Stimulated activated CD4-positive, alpha-beta T cell treated with anti-CD3 and anti-CD28 coated beads, Interleukin-1b, Interleukin-23, amount 100 ng/mL, for 1 hour (primary cell): Measurements from ENCODE around the gene PPFIBP2.

Source experiments
- DNase-seq, 2 donors: peaks; one replicate each; pipeline ENCODE4 v3.0.0-alpha.2; 2020; ENCODE audit warnings: low read depth in 2 of 2

Gene PPFIBP2

GRCh38 chr11:7599209-7599608 is 85.4 kb downstream of the PPFIBP2 start:
- DNase-seq: no peak

GRCh38 chr11:7600205-7600775 is 86.5 kb downstream of the PPFIBP2 start:
- no peak for DNase-seq

- no peak for DNase-seq
Measured at GRCh38 chr11:7603031-7603781, 89.4 kb downstream of the PPFIBP2 start.

GRCh38 chr11:7604331-7604955 is 90.6 kb downstream of the PPFIBP2 start:
- DNase-seq: no peak

GRCh38 chr11:7605186-7605943 is 91.6 kb downstream of the PPFIBP2 start:
- DNase-seq: no peak

- DNase-seq: no peak
Measured at GRCh38 chr11:7606496-7606895, 92.7 kb downstream of the PPFIBP2 start.

- DNase-seq: no peak
Measured at GRCh38 chr11:7609015-7609414, 95.2 kb downstream of the PPFIBP2 start.

GRCh38 chr11:7609521-7609920 is 95.7 kb downstream of the PPFIBP2 start:
- no peak for DNase-seq

- DNase-seq: no peak
Measured at GRCh38 chr11:7610393-7610792, 96.6 kb downstream of the PPFIBP2 start.

GRCh38 chr11:7611411-7611810 is 97.6 kb downstream of the PPFIBP2 start:
- DNase-seq: no peak

GRCh38 chr11:7612056-7612660 is 98.4 kb downstream of the PPFIBP2 start:
- DNase-seq: no peak

- DNase-seq: no peak
Measured at GRCh38 chr11:7612661-7613393, 99.0 kb downstream of the PPFIBP2 start.

- DNase-seq: no peak
Measured at GRCh38 chr11:7613394-7613720, 99.6 kb downstream of the PPFIBP2 start.

- DNase-seq: no peak
Measured at GRCh38 chr11:7614656-7615055, 100.9 kb downstream of the PPFIBP2 start.

GRCh38 chr11:7617032-7617431 is 103.2 kb downstream of the PPFIBP2 start:
- no peak for DNase-seq

- DNase-seq: no peak
Measured at GRCh38 chr11:7619322-7619721, 105.5 kb downstream of the PPFIBP2 start.

GRCh38 chr11:7621090-7621489 is 107.3 kb downstream of the PPFIBP2 start:
- DNase-seq: no peak

GRCh38 chr11:7621554-7621953 is 107.8 kb downstream of the PPFIBP2 start:
- DNase-seq: no peak

- DNase-seq: no peak
Measured at GRCh38 chr11:7622721-7623120, 108.9 kb downstream of the PPFIBP2 start.

GRCh38 chr11:7628660-7629059 is 114.9 kb downstream of the PPFIBP2 start:
- DNase-seq: no peak

GRCh38 chr11:7630002-7630401 is 116.2 kb downstream of the PPFIBP2 start:
- no peak for DNase-seq
